ENCODE data around the gene NTSR2. TPM values are rescaled to one million over a fixed set of nuclear protein-coding genes. Genes with fewer than 3 reads are reported as not detected.

The NTSR2 gene
- total and polyA plus RNA-seq, 2 of the 8 experiments (the other 6 are each of a cell fraction or from before 2014, with no cell fraction given) = 0.05 TPM; not detected in 1

GRCh38 chr2:11675423-11676112 is 5.6 kb upstream of the NTSR2 start (continued):
- TF ChIP-seq, protein P1, sequence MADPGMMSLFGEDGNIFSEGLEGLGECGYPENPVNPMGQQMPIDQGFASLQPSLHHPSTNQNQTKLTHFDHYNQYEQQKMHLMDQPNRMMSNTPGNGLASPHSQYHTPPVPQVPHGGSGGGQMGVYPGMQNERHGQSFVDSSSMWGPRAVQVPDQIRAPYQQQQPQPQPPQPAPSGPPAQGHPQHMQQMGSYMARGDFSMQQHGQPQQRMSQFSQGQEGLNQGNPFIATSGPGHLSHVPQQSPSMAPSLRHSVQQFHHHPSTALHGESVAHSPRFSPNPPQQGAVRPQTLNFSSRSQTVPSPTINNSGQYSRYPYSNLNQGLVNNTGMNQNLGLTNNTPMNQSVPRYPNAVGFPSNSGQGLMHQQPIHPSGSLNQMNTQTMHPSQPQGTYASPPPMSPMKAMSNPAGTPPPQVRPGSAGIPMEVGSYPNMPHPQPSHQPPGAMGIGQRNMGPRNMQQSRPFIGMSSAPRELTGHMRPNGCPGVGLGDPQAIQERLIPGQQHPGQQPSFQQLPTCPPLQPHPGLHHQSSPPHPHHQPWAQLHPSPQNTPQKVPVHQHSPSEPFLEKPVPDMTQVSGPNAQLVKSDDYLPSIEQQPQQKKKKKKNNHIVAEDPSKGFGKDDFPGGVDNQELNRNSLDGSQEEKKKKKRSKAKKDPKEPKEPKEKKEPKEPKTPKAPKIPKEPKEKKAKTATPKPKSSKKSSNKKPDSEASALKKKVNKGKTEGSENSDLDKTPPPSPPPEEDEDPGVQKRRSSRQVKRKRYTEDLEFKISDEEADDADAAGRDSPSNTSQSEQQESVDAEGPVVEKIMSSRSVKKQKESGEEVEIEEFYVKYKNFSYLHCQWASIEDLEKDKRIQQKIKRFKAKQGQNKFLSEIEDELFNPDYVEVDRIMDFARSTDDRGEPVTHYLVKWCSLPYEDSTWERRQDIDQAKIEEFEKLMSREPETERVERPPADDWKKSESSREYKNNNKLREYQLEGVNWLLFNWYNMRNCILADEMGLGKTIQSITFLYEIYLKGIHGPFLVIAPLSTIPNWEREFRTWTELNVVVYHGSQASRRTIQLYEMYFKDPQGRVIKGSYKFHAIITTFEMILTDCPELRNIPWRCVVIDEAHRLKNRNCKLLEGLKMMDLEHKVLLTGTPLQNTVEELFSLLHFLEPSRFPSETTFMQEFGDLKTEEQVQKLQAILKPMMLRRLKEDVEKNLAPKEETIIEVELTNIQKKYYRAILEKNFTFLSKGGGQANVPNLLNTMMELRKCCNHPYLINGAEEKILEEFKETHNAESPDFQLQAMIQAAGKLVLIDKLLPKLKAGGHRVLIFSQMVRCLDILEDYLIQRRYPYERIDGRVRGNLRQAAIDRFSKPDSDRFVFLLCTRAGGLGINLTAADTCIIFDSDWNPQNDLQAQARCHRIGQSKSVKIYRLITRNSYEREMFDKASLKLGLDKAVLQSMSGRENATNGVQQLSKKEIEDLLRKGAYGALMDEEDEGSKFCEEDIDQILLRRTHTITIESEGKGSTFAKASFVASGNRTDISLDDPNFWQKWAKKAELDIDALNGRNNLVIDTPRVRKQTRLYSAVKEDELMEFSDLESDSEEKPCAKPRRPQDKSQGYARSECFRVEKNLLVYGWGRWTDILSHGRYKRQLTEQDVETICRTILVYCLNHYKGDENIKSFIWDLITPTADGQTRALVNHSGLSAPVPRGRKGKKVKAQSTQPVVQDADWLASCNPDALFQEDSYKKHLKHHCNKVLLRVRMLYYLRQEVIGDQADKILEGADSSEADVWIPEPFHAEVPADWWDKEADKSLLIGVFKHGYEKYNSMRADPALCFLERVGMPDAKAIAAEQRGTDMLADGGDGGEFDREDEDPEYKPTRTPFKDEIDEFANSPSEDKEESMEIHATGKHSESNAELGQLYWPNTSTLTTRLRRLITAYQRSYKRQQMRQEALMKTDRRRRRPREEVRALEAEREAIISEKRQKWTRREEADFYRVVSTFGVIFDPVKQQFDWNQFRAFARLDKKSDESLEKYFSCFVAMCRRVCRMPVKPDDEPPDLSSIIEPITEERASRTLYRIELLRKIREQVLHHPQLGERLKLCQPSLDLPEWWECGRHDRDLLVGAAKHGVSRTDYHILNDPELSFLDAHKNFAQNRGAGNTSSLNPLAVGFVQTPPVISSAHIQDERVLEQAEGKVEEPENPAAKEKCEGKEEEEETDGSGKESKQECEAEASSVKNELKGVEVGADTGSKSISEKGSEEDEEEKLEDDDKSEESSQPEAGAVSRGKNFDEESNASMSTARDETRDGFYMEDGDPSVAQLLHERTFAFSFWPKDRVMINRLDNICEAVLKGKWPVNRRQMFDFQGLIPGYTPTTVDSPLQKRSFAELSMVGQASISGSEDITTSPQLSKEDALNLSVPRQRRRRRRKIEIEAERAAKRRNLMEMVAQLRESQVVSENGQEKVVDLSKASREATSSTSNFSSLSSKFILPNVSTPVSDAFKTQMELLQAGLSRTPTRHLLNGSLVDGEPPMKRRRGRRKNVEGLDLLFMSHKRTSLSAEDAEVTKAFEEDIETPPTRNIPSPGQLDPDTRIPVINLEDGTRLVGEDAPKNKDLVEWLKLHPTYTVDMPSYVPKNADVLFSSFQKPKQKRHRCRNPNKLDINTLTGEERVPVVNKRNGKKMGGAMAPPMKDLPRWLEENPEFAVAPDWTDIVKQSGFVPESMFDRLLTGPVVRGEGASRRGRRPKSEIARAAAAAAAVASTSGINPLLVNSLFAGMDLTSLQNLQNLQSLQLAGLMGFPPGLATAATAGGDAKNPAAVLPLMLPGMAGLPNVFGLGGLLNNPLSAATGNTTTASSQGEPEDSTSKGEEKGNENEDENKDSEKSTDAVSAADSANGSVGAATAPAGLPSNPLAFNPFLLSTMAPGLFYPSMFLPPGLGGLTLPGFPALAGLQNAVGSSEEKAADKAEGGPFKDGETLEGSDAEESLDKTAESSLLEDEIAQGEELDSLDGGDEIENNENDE (IDR thresholded peaks at IDR 0.05; ENCODE audit: insufficient replicate concordance, low read length) = no peak
- no peak for TF ChIP-seq SIX5 (IDR thresholded peaks at IDR 0.05; ENCODE audit: low read depth, low read length)
- TF ChIP-seq YY1 (IDR thresholded peaks at IDR 0.05; ENCODE audit: low read depth, low read length) = no peak
- TF ChIP-seq NRF1 (IDR thresholded peaks at IDR 0.05; ENCODE audit: low read depth, low read length) = no peak
- no peak for TF ChIP-seq RXRA (IDR thresholded peaks at IDR 0.05; ENCODE audit: insufficient read depth, low read depth, low read length)
